HL-60 (cell line): ENCODE data around the gene HPCA.

Experiments used
- DNase-seq, 2 experiments: peaks; one replicate each; pipeline ENCODE4 v3.0.0-alpha.2; 2010 to 2020; ENCODE audit warnings: low read depth in 1 of 2, low spot score in 1 of 2
- H3K27ac ChIP-seq: fragments of 250-450 bp; sonication (Bioruptor Pico); replicated peaks from 2 replicates; pipeline ENCODE4 v1.5.1; 2020; ENCODE audit warnings: mild to moderate bottlenecking, moderate library complexity
- H3K27me3 ChIP-seq: fragments of 250-450 bp; sonication (Bioruptor Pico); 2 replicates; pipeline ENCODE4 v1.5.1; 2021; ENCODE audit warnings: mild to moderate bottlenecking, moderate library complexity; ENCODE audit not compliant: insufficient read depth, poor library complexity, severe bottlenecking
- H3K4me3 ChIP-seq: replicated peaks from 2 replicates; pipeline ENCODE4 v1.5.1; 2011; ENCODE audit warnings: mild to moderate bottlenecking, control low read depth, low read length; ENCODE audit not compliant: insufficient read depth
- CTCF ChIP-seq: IDR thresholded peaks from one replicate; pipeline ENCODE4 v1.5.1; 2011; ENCODE audit warnings: low read length, control low read depth, inconsistent platforms; ENCODE audit not compliant: insufficient read depth
- GABPA ChIP-seq: IDR thresholded peaks from 2 replicates; pipeline ENCODE4 v1.6.1; 2012; ENCODE audit warnings: low read depth
- POLR2AphosphoS5 ChIP-seq: IDR thresholded peaks from 2 replicates; pipeline ENCODE4 v1.6.1; 2012; ENCODE audit warnings: low read depth
- REST ChIP-seq: IDR thresholded peaks from 2 replicates; pipeline ENCODE4 v1.6.1; 2012; ENCODE audit warnings: low read depth; ENCODE audit not compliant: insufficient replicate concordance
- SPI1 ChIP-seq: IDR thresholded peaks from 2 replicates; pipeline ENCODE4 v1.6.1; 2012; ENCODE audit warnings: low read depth, mild to moderate bottlenecking, borderline replicate concordance

The HPCA gene

GRCh38 chr1:32924881-32925344 is 38.6 kb downstream of the HPCA start:
- TF ChIP-seq CTCF (no peak), GABPA (no peak), REST (no peak), SPI1 (no peak), POLR2AphosphoS5 (no peak)
- Histone ChIP-seq H3K27me3 (peaks cover 35% of the 10 kb centered on the region), H3K4me3 (no peak overlapping the region), H3K27ac (no peak overlapping the region)
- DNase-seq, result no peak

- TF ChIP-seq CTCF (no peak), POLR2AphosphoS5 (no peak), SPI1 (no peak), REST (no peak), GABPA (no peak)
- no peak for DNase-seq
- Histone ChIP-seq H3K27ac (no peak overlapping the region), H3K27me3 (peaks cover 35% of the 10 kb centered on the region), H3K4me3 (no peak overlapping the region)
These were observed 39.3 kb downstream of the HPCA start for GRCh38 chr1:32925403-32926162.

GRCh38 chr1:32926562-32926961 is 40.3 kb downstream of the HPCA start:
- H3K27me3 ChIP-seq, result peaks cover 32% of the 10 kb centered on the region
- DNase-seq, result no peak
- H3K4me3 ChIP-seq, result no peak overlapping the region
- TF ChIP-seq REST (no peak), GABPA (no peak), SPI1 (no peak), POLR2AphosphoS5 (no peak), CTCF (no peak)
- no peak overlapping the region for H3K27ac ChIP-seq
